Body of pancreas (tissue), 4 donors: ENCODE measurements around the gene SPINT1. TPM values are rescaled to one million over a fixed set of nuclear protein-coding genes. Genes with fewer than 3 reads are reported as not detected.

ENCODE experiments used
- ATAC-seq: fragments of 150-250 bp; one replicate; pipeline ENCODE4 v1.9.1; 2016
- DNase-seq, 4 donors: peaks; one replicate each; pipeline ENCODE4 v3.0.0-alpha.2; 2019
- H3K27ac ChIP-seq, 4 donors: fragments of 200-600 bp; sonication (generic); 1 replicate in 3 of 4; 2 replicates in 1 of 4; pipeline versions ENCODE4 v1.5.1 to v1.6.1; 2016 to 2019; ENCODE audit warnings: mild to moderate bottlenecking in 1 of 4, mixed read lengths in 1 of 4, moderate library complexity in 1 of 4
- H3K27me3 ChIP-seq, 2 donors: fragments of 200-600 bp; sonication (generic); one replicate each; pipeline ENCODE4 v1.6.0; 2016; ENCODE audit warnings: mild to moderate bottlenecking in 1 of 2
- H3K36me3 ChIP-seq, 2 donors: fragments of 200-600 bp; sonication (generic); replicated peaks in 1 of 2; 2 replicates each; pipeline ENCODE4 v1.5.1; 2016; ENCODE audit warnings: low read depth in 2 of 2; ENCODE audit not compliant: insufficient read depth in 1 of 2
- H3K4me1 ChIP-seq: fragments of 200-600 bp; sonication (generic); one replicate; pipeline ENCODE4 v1.6.0; 2016
- H3K4me3 ChIP-seq, 2 donors: fragments of 200-600 bp; sonication (generic); 1 replicate in 1 of 2; 2 replicates in 1 of 2; pipeline ENCODE4 v1.5.1; 2016 to 2019
- H3K9me3 ChIP-seq, 3 donors: fragments of 200-600 bp; sonication (generic); 1 replicate in 2 of 3; 2 replicates in 1 of 3; pipeline ENCODE4 v1.5.1; 2016
- POLR2A ChIP-seq, 3 donors: fragments of 450-650 bp; IDR thresholded peaks; one replicate each; pipeline ENCODE4 v1.6.1; 2016; ENCODE audit warnings: antibody characterized with exemption in 3 of 3, mild to moderate bottlenecking in 2 of 3
- WGBS, 2 donors: methylation state at CpG; one replicate each; pipeline ENCODE4 v1.1.5; 2017; 5-methylcytosine and 5-hydroxymethylcytosine counted together
- intact Hi-C: fragments of 100-400 bp; cut with DNase I; formaldehyde crosslinking; loops from one replicate; pipeline ENCODE4 v1.15.1; 2023
- total RNA-seq, 2 donors: library from RNA; depleted of rRNA; stranded (reverse); fragments of >200 nt; gene quantifications; one replicate each; pipeline ENCODE4 v1.1.0, GENCODE V29; 2016
- TF ChIP-seq, protein P1 (sequence below), 7 experiments: fragments of 450-650 bp in 4 of 7; fragments of 200-600 bp in 3 of 7; sonication (generic) in 3 of 7; IDR thresholded peaks; one replicate each; pipeline ENCODE4 v1.5.1; 2016 to 2019; ENCODE audit warnings: antibody characterized with exemption in 7 of 7

The SPINT1 gene
- total RNA-seq, 2 donors from 2014 or later, result 110 to 134 TPM

DNA sequence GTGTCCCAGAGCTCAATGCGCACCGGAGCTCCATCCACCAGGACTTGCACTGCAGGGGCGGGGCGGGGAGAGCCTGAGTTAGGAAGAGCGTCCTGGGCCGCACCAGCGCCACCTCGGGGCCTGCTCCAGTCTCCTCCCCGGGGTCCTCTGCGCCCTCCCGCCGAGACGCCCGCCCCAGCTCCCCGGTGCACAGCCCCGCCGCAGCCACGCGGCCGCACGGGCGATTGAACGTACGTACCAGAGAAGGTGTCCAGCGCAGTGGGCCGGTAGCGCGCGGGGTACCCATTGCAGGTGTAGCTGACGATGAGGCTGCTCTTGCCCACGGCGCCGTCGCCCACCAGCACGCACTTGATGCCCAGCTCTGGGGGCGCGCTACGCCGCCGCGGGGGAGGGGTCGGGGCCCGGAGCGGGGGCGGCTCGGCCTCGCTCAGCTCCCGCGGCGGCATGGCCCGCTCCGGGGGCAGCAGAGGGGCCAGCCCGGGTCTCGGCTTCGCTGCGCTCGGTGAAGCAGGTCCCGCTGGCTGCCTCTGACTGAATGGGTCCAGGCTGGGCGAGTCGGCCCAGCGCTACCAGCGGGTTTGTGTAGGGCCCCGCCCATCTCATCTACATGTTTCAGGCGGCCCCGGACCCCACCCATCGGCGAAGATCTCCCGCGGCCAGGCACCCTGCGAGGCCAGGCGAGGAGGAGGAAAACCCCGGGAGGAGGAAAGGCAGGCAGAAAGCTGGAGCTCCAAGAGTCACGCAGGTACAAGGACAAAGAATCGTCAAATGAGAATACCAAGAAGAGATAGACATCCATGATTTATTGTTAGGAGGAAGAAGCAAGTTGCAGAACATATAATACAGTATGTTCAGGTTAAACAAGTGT, 30.1 kb downstream of the SPINT1 start, which contains the start of gene RHOV:
Gene RHOV, minus strand, starts transcription at position 541 of the 868 bp plus-strand sequence. Its CDS starts 95 bp downstream, at position 446.
- no peaks in the 10 kb centered on the region for H3K36me3 ChIP-seq
- intact Hi-C loops, result no loop called here
- ATAC-seq (peak; percentile 68), DNase-seq (peak; percentile 88 to 93 (median 92))
- H3K4me1 ChIP-seq, result peaks cover 53% of the 10 kb centered on the region
- TF ChIP-seq POLR2A (IDR thresholded peaks at IDR 0.05), result peak; percentile 58 to 68 (median 66)
- TF ChIP-seq, protein P1, sequence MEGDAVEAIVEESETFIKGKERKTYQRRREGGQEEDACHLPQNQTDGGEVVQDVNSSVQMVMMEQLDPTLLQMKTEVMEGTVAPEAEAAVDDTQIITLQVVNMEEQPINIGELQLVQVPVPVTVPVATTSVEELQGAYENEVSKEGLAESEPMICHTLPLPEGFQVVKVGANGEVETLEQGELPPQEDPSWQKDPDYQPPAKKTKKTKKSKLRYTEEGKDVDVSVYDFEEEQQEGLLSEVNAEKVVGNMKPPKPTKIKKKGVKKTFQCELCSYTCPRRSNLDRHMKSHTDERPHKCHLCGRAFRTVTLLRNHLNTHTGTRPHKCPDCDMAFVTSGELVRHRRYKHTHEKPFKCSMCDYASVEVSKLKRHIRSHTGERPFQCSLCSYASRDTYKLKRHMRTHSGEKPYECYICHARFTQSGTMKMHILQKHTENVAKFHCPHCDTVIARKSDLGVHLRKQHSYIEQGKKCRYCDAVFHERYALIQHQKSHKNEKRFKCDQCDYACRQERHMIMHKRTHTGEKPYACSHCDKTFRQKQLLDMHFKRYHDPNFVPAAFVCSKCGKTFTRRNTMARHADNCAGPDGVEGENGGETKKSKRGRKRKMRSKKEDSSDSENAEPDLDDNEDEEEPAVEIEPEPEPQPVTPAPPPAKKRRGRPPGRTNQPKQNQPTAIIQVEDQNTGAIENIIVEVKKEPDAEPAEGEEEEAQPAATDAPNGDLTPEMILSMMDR (IDR thresholded peaks at IDR 0.05), result peak; percentile 19 to 67 (median 60)
- 0 to 1% methylated on average over 13 to 55 of the region's 74 CpGs for WGBS, 2 donors
- H3K27ac ChIP-seq, result peak within 1 kb of the TSS; percentile 95 to 100 (median 97)
- peak within 1 kb of the TSS; percentile 26 to 40 for H3K4me3 ChIP-seq
- no peaks in the 10 kb centered on the region for H3K27me3 ChIP-seq
- no peaks in the 10 kb centered on the region for H3K9me3 ChIP-seq

DNA sequence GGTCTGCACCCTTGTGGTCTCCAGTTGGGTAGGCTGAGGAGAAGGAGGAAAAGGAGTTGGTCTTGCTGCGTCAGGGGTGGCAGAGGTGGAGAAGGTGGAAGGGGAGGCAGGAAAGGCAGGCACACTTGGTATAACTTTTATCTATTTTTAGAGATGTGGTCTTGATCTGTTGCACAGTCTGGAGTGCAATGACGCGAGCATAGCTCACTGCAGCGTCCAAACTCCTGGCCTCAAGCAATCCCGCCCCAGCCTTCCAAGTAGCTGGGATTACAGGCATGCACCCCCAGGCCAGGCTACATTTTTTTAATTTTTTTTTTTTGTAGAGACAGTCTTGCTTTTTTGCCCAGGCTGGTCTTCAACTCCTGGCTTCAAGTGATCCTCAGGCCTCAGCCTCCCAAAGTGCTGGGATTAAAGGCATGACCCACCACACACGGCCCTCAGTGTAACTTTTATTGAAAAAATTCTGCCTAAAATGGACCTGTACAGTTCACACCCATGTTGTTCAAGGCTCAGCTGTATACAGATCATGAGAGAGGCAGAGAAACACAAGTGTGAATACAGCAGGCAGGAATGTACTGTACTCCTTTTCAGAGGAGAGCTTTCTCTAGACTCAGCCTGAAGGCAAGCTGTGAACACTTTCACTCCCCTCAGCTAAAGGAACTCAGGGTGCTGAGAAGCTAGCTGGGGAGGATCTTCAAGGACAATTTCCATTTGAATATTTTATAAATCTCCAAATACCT, 32.3 kb downstream of the SPINT1 start:
- no peaks in the 10 kb centered on the region for H3K9me3 ChIP-seq
- no peak for DNase-seq
- H3K27ac ChIP-seq, result no peak overlapping the region
- H3K4me1 ChIP-seq, result peaks cover 35% of the 10 kb centered on the region
- 88 to 91% methylated on average over 6 of the region's 6 CpGs for WGBS, 2 donors
- ATAC-seq, result no peak
- H3K4me3 ChIP-seq, result no peak overlapping the region
- intact Hi-C loops, result no loop called here
- no peaks in the 10 kb centered on the region for H3K36me3 ChIP-seq
- no peak for TF ChIP-seq POLR2A (IDR thresholded peaks at IDR 0.05)
- TF ChIP-seq, protein P1 (IDR thresholded peaks at IDR 0.05), result no peak
- H3K27me3 ChIP-seq, result no peaks in the 10 kb centered on the region

GRCh38 chr15:40877694-40878093, 33.8 kb downstream of the SPINT1 start:
- no peak for DNase-seq
- no peak for ATAC-seq
- H3K27ac ChIP-seq, result no peak overlapping the region
- no peak overlapping the region for H3K4me3 ChIP-seq
- TF ChIP-seq POLR2A (IDR thresholded peaks at IDR 0.05), result no peak
- TF ChIP-seq, protein P1 (IDR thresholded peaks at IDR 0.05), result no peak
- peaks cover 21% of the 10 kb centered on the region for H3K4me1 ChIP-seq
- no peaks in the 10 kb centered on the region for H3K36me3 ChIP-seq
- WGBS, 2 donors, result 37 to 41% methylated on average over 2 of the region's 2 CpGs
- no peaks in the 10 kb centered on the region for H3K27me3 ChIP-seq
- no peaks in the 10 kb centered on the region for H3K9me3 ChIP-seq
- intact Hi-C loops, result no loop called here

DNA sequence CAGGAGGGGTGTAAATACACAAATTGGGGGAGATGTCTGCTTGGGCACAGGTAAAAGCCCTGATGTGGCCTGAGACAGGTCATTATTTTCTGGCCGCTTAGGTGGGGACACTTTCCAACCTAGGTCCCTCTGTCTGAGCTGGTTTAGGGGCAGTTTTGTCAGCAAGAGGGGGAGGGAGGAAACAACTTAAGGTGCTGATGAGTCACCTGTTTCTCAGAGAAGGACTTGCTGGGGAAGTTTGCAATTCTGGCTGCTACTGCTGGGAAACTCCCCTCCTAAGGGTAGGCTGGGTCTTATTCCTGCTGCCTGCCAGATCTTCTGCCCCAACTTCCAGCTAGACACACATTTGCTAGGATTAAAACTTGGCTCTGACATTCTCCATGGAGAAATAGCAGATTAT, 34.9 kb downstream of the SPINT1 start:
- Histone ChIP-seq H3K4me1 (peaks cover 10% of the 10 kb centered on the region), H3K4me3 (no peak overlapping the region), H3K27ac (no peak overlapping the region), H3K27me3 (no peaks in the 10 kb centered on the region), H3K36me3 (no peaks in the 10 kb centered on the region), H3K9me3 (no peaks in the 10 kb centered on the region)
- ATAC-seq (no peak), DNase-seq (no peak)
- intact Hi-C loops, result no loop called here
- TF ChIP-seq, protein P1 (IDR thresholded peaks at IDR 0.05), result no peak
- no peak for TF ChIP-seq POLR2A (IDR thresholded peaks at IDR 0.05)
- 75 to 88% methylated on average over 1 of the region's 1 CpG for WGBS, 2 donors
